Tibial artery (tissue), 4 donors: ENCODE measurements around the gene C14orf180.

Experiments used
- DNase-seq, 2 donors: peaks; one replicate each; pipeline ENCODE4 v3.0.0-alpha.2; 2019
- H3K27ac ChIP-seq, 2 donors: fragments of 200-600 bp; sonication (generic) in 1 of 2; 1 replicate in 1 of 2; 2 replicates in 1 of 2; pipeline ENCODE4 v1.5.1; 2018 to 2019; ENCODE audit warnings: mild to moderate bottlenecking in 1 of 2
- H3K27me3 ChIP-seq, 2 donors: fragments of 200-600 bp; sonication (generic) in 1 of 2; one replicate each; pipeline versions ENCODE4 v1.5.1 to v1.6.0; 2016 to 2019
- H3K36me3 ChIP-seq, 3 donors: fragments of 200-600 bp; sonication (generic) in 2 of 3; one replicate each; pipeline ENCODE4 v1.5.1; 2016 to 2019; ENCODE audit warnings: mild to moderate bottlenecking in 2 of 3
- H3K4me1 ChIP-seq, 4 donors: fragments of 200-600 bp; sonication (generic) in 2 of 4; 1 replicate in 3 of 4; 2 replicates in 1 of 4; pipeline ENCODE4 v1.5.1; 2016 to 2019
- H3K4me3 ChIP-seq, 2 donors: fragments of 200-600 bp; sonication (generic) in 1 of 2; 1 replicate in 1 of 2; 2 replicates in 1 of 2; pipeline ENCODE4 v1.5.1; 2018 to 2019; ENCODE audit warnings: mild to moderate bottlenecking in 2 of 2
- H3K9me3 ChIP-seq, 3 donors: fragments of 200-600 bp; sonication (generic) in 1 of 3; one replicate each; pipeline ENCODE4 v1.5.1; 2016 to 2019
- intact Hi-C: fragments of 100-400 bp; cut with DNase I; formaldehyde crosslinking; loops from one replicate; pipeline ENCODE4 v1.15.0; 2023; ENCODE audit warnings: low total_unique reads
- TF ChIP-seq, protein P1 (sequence below), 2 experiments: fragments of 200-600 bp in 1 of 2; fragments of 450-650 bp in 1 of 2; IDR thresholded peaks; one replicate each; pipeline ENCODE4 v1.5.1; 2017 to 2019; ENCODE audit warnings: antibody characterized with exemption in 2 of 2, mild to moderate bottlenecking in 1 of 2, moderate library complexity in 1 of 2

Gene C14orf180

DNA sequence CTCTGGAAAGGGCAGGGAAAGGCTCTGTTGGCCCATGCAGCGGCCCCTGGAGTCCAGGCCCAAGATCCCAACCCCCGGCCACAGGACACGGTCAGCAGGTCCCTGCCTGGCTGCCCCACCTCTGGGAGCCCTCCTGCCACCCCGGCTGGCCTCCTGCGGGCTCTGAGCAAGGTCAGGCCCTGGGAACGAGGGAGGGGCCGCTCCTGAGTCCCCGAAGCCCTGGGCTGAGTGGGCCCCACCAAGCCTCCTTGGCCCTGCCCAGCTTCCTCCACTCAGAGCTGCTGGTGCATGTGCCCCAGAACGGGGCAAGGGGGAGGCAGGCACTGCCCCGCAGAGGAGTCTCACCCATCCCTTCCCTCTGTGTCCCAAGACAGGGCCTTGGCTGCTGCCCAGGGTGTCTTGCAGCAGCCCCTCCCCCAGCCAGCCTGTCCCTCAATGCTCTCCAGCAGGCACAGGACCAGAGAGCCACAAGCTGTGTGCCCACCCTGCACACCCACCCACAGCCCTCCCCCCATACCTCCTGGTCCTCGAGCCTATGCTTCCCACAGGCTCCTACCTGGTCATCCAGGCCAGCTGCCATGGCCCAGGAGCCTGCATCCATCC lies 7.4 kb upstream of the C14orf180 start:
- H3K9me3 ChIP-seq, result no peaks in the 10 kb centered on the region
- H3K27ac ChIP-seq, result no peak overlapping the region
- TF ChIP-seq, protein P1, sequence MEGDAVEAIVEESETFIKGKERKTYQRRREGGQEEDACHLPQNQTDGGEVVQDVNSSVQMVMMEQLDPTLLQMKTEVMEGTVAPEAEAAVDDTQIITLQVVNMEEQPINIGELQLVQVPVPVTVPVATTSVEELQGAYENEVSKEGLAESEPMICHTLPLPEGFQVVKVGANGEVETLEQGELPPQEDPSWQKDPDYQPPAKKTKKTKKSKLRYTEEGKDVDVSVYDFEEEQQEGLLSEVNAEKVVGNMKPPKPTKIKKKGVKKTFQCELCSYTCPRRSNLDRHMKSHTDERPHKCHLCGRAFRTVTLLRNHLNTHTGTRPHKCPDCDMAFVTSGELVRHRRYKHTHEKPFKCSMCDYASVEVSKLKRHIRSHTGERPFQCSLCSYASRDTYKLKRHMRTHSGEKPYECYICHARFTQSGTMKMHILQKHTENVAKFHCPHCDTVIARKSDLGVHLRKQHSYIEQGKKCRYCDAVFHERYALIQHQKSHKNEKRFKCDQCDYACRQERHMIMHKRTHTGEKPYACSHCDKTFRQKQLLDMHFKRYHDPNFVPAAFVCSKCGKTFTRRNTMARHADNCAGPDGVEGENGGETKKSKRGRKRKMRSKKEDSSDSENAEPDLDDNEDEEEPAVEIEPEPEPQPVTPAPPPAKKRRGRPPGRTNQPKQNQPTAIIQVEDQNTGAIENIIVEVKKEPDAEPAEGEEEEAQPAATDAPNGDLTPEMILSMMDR (IDR thresholded peaks at IDR 0.05), result no peak
- no peak overlapping the region for H3K4me3 ChIP-seq
- peaks cover 0 to 4% (median 0%) of the 10 kb centered on the region in 4 donors for H3K4me1 ChIP-seq
- peaks cover 0 to 67% of the 10 kb centered on the region in 2 donors for H3K27me3 ChIP-seq
- intact Hi-C loops, result no loop called here
- no peak for DNase-seq
- no peaks in the 10 kb centered on the region for H3K36me3 ChIP-seq

- intact Hi-C loops, result no loop called here
- Histone ChIP-seq H3K9me3 (no peaks in the 10 kb centered on the region), H3K27me3 (peaks cover 0 to 67% of the 10 kb centered on the region in 2 donors), H3K4me3 (no peak overlapping the region), H3K27ac (no peak overlapping the region), H3K36me3 (no peaks in the 10 kb centered on the region), H3K4me1 (peaks cover 0 to 5% (median under 1%) of the 10 kb centered on the region in 4 donors)
- TF ChIP-seq, protein P1 (IDR thresholded peaks at IDR 0.05), result no peak
- no peak for DNase-seq
Observed at GRCh38 chr14:104572668-104573067, 6.9 kb upstream of the C14orf180 start.

DNA sequence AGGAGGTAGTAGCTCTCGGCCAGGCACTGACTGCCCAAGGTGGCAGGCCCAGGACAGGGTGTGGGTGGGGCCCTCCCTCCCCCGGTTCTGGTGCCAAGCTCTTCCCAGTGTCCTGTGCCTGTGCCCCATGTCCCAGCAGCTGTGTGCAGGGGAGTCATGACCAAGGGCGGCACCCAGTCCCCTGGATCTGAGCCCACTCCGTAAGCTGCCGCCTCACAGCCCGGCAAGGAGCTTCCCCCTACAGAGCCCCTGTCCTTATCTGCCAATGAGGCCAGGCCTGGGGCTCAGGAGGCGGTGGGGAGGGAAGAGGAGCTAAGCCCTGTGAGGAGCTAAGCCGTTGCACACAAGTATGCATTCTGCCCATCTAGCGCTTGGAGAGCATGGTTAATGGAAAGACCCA lies 5.6 kb upstream of the C14orf180 start:
- intact Hi-C loops, result no loop called here
- peaks cover 0 to 9% (median 4%) of the 10 kb centered on the region in 4 donors for H3K4me1 ChIP-seq

GRCh38 chr14:104574536-104574935 lies 5.0 kb upstream of the C14orf180 start:
- DNase-seq, result no peak
- H3K9me3 ChIP-seq, result no peaks in the 10 kb centered on the region
- peaks cover 0 to 67% of the 10 kb centered on the region in 2 donors for H3K27me3 ChIP-seq
- TF ChIP-seq, protein P1 (IDR thresholded peaks at IDR 0.05), result no peak
- peaks cover 0 to 15% (median 10%) of the 10 kb centered on the region in 4 donors for H3K4me1 ChIP-seq
- no peaks in the 10 kb centered on the region for H3K36me3 ChIP-seq
- intact Hi-C loops, result no loop called here
- no peak overlapping the region for H3K4me3 ChIP-seq
- no peak overlapping the region for H3K27ac ChIP-seq

More for the DNA sequence above, 5.6 kb upstream of the C14orf180 start:
- TF ChIP-seq, protein P1 (IDR thresholded peaks at IDR 0.05), result no peak
- no peak for DNase-seq
- Histone ChIP-seq H3K27ac (no peak overlapping the region), H3K9me3 (no peaks in the 10 kb centered on the region), H3K27me3 (peaks cover 0 to 68% of the 10 kb centered on the region in 2 donors), H3K4me3 (no peak overlapping the region), H3K36me3 (no peaks in the 10 kb centered on the region)

GRCh38 chr14:104574978-104575583 lies 4.5 kb upstream of the C14orf180 start:
- no peak overlapping the region for H3K4me3 ChIP-seq
- no peaks in the 10 kb centered on the region for H3K9me3 ChIP-seq
- H3K4me1 ChIP-seq, result peaks cover 0 to 21% (median 15%) of the 10 kb centered on the region in 4 donors
- no peak overlapping the region for H3K27ac ChIP-seq
- DNase-seq, result no peak
- TF ChIP-seq, protein P1 (IDR thresholded peaks at IDR 0.05), result no peak
- H3K36me3 ChIP-seq, result no peaks in the 10 kb centered on the region
- peaks cover 0 to 67% of the 10 kb centered on the region in 2 donors for H3K27me3 ChIP-seq
- intact Hi-C loops, result no loop called here
